ENCODE data around the gene DOLK.

DOLK gene

GRCh38 chr9:128933731-128934130 lies 13.7 kb downstream of the DOLK start:
- DNase-seq (ENCODE audit: low spot score) = no peak
- FAIRE-seq = no peak

- FAIRE-seq (no peak), DNase-seq (ENCODE audit: low spot score) (no peak)
These were observed 17.8 kb downstream of the DOLK start for GRCh38 chr9:128929560-128929959.

- DNase-seq (ENCODE audit: low spot score) (no peak), FAIRE-seq (no peak)
These were observed 18.8 kb downstream of the DOLK start for GRCh38 chr9:128928624-128929023.

GRCh38 chr9:128927731-128928411 lies 19.5 kb downstream of the DOLK start:
- DNase-seq (ENCODE audit: low spot score) = peak; percentile 75
- no peak for FAIRE-seq

- FAIRE-seq = no peak
- no peak for DNase-seq (ENCODE audit: low spot score)
These were observed 23.9 kb downstream of the DOLK start for GRCh38 chr9:128923493-128923883.

- DNase-seq (ENCODE audit: low spot score) (no peak), FAIRE-seq (no peak)
These were observed 25.3 kb downstream of the DOLK start for GRCh38 chr9:128921881-128922763.

GRCh38 chr9:128920381-128921058 lies 26.9 kb downstream of the DOLK start, which contains the start of gene PHYHD1:
PHYHD1 (plus strand) TSS chr9:128920982; CDS start chr9:128922324, 1,342 bp downstream.
- no peak for DNase-seq (ENCODE audit: low spot score)
- FAIRE-seq = no peak

GRCh38 chr9:128919402-128920089 lies 27.9 kb downstream of the DOLK start:
- FAIRE-seq (no peak), DNase-seq (ENCODE audit: low spot score) (no peak)

- FAIRE-seq = no peak
- DNase-seq (ENCODE audit: low spot score) = no peak
These were observed 28.5 kb downstream of the DOLK start for GRCh38 chr9:128918921-128919320.

GRCh38 chr9:128917151-128917849 lies 30.1 kb downstream of the DOLK start:
- FAIRE-seq (no peak), DNase-seq (ENCODE audit: low spot score) (no peak)

GRCh38 chr9:128916745-128917144 lies 30.7 kb downstream of the DOLK start:
- DNase-seq (ENCODE audit: low spot score) (no peak), FAIRE-seq (no peak)

- DNase-seq (ENCODE audit: low spot score) (no peak), FAIRE-seq (no peak)
These were observed 31.2 kb downstream of the DOLK start for GRCh38 chr9:128916204-128916603.

- no peak for DNase-seq (ENCODE audit: low spot score)
- no peak for FAIRE-seq
These were observed 33.2 kb downstream of the DOLK start for GRCh38 chr9:128913995-128914772.

GRCh38 chr9:128913048-128913900 lies 34.1 kb downstream of the DOLK start:
- DNase-seq (ENCODE audit: low spot score) (peak; percentile 55), FAIRE-seq (no peak)

- DNase-seq (ENCODE audit: low spot score) (peak; percentile 89), FAIRE-seq (peak; percentile 40)
These were observed 35.0 kb downstream of the DOLK start for GRCh38 chr9:128912270-128912853.

GRCh38 chr9:128911529-128912035 lies 35.8 kb downstream of the DOLK start:
- FAIRE-seq = peak; percentile 87
- DNase-seq (ENCODE audit: low spot score) = peak; percentile 75

- DNase-seq (ENCODE audit: low spot score) (no peak), FAIRE-seq (no peak)
These were observed 36.5 kb downstream of the DOLK start for GRCh38 chr9:128910906-128911305.

GRCh38 chr9:128909859-128910258 lies 37.5 kb downstream of the DOLK start:
- DNase-seq (ENCODE audit: low spot score) (no peak), FAIRE-seq (no peak)
